Measurements from ENCODE around the gene TLK2. TPM values are rescaled to one million over a fixed set of nuclear protein-coding genes. Genes with fewer than 3 reads are reported as not detected.
"Not testable (repeated sequence)": the region's sequence is repeated elsewhere in the genome, so short reads cannot be mapped to it uniquely, and the experiment has no call there.

The TLK2 gene
- total RNA-seq, 6 experiments from 2014 or later: 29.0 to 40.9 (median 38.6) TPM

DNA sequence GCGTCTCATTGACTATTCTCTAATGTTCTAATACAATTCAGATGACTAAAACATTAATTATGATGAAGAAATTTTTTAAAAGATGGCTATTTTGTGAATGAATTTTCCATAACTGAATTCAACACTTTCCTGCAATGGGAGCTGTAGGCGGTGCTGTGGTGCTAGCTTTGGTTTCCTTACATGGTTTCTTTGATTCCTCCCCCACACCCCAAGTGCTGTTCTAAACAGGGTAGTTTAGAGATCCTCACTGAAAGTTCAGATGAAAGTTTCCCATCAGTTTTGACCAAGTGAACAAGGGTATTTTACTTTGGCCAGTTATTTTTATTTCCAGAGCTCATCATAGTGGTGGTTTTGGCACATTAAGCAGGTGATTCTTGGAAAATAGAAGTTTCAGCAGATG is 122.8 kb downstream of the TLK2 start:
- no peaks in the 10 kb centered on the region for H3K9me3 Mint-ChIP-seq
- no peak overlapping the region for H3K4me3 Mint-ChIP-seq
- no peak for DNase-seq
- H3K4me1 Mint-ChIP-seq (ENCODE audit: low read depth): peaks cover 29% of the 10 kb centered on the region
- peaks cover 50% of the 10 kb centered on the region for H3K36me3 Mint-ChIP-seq (ENCODE audit: low read depth)
- TF ChIP-seq, protein P1, sequence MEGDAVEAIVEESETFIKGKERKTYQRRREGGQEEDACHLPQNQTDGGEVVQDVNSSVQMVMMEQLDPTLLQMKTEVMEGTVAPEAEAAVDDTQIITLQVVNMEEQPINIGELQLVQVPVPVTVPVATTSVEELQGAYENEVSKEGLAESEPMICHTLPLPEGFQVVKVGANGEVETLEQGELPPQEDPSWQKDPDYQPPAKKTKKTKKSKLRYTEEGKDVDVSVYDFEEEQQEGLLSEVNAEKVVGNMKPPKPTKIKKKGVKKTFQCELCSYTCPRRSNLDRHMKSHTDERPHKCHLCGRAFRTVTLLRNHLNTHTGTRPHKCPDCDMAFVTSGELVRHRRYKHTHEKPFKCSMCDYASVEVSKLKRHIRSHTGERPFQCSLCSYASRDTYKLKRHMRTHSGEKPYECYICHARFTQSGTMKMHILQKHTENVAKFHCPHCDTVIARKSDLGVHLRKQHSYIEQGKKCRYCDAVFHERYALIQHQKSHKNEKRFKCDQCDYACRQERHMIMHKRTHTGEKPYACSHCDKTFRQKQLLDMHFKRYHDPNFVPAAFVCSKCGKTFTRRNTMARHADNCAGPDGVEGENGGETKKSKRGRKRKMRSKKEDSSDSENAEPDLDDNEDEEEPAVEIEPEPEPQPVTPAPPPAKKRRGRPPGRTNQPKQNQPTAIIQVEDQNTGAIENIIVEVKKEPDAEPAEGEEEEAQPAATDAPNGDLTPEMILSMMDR (IDR thresholded peaks at IDR 0.05): no peak
- no peak overlapping the region for H3K27ac Mint-ChIP-seq
- no peaks in the 10 kb centered on the region for H3K27me3 Mint-ChIP-seq (ENCODE audit: insufficient read depth)

DNA sequence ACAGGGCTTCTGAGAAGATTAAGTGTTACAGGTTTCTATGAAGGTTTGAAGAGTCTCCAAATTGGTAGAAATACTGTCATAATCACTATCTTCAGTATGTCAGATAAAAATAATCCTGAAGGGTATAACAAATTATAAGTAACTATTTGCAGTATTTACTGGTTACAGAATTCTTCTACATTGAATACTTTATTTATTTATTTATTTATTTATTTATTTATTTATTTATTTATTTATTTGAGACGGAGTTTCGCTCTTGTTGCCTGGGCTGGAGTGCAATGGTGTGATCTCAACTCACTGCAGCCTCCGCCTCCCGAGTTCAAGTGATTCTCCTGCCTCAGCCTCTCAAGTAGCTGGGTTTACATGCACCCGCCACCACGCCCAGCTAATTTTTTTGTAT is 125.2 kb downstream of the TLK2 start:
- H3K4me3 Mint-ChIP-seq; H3K27me3 Mint-ChIP-seq (ENCODE audit: insufficient read depth); H3K4me1 Mint-ChIP-seq (ENCODE audit: low read depth); H3K9me3 Mint-ChIP-seq; DNase-seq; H3K27ac Mint-ChIP-seq: not testable (repeated sequence)
- peaks cover 42% of the 10 kb centered on the region for H3K36me3 Mint-ChIP-seq (ENCODE audit: low read depth)

DNA sequence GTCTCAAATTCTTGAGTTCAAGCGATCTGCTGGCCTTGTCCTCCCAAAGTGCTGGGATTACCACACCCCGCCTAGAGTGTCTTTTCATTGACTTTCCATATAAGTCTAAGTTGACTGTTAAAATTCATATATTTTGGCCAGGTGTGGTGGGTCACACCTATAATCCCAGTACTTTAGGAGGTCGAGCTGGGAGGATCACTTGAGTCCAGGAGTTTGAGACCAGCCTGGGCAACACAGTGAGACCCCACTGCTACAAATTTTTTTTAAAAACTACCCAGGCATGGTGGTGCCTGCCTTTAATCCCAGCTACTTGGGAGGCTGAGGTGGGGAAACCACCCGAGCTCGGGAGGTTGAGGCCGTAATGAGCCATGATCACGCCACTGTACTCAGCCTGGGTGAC is 127.0 kb downstream of the TLK2 start:
- Mint-ChIP-seq H3K27me3 (ENCODE audit: insufficient read depth) (no peaks in the 10 kb centered on the region), H3K4me3 (no peak overlapping the region), H3K27ac (no peak overlapping the region), H3K9me3 (no peaks in the 10 kb centered on the region), H3K36me3 (ENCODE audit: low read depth) (peaks cover 45% of the 10 kb centered on the region), H3K4me1 (ENCODE audit: low read depth) (peaks cover 9% of the 10 kb centered on the region)
- TF ChIP-seq, protein P1 (IDR thresholded peaks at IDR 0.05): no peak
- no peak for DNase-seq

DNA sequence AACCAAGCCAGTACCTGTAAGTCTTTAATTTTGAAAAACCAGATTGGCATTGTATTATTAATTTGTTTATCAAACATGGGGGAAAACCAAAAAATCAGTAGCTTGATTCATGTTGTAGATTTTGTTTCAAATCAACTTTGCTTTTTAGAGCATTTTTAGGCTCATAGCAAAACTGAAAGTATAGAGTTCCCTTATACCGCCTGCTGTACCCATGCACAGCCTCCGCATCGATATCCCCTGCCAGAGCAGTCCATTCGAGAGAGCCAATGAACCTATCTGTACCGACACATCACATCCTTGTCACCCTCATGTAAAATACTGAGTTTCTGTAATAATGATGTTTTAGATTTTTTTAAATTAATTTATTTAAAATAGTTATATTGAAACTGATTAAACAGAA is 132.7 kb downstream of the TLK2 start:
- no peak overlapping the region for H3K4me3 Mint-ChIP-seq
- peaks cover 53% of the 10 kb centered on the region for H3K36me3 Mint-ChIP-seq (ENCODE audit: low read depth)
- H3K4me1 Mint-ChIP-seq (ENCODE audit: low read depth): peaks cover 39% of the 10 kb centered on the region

DNA sequence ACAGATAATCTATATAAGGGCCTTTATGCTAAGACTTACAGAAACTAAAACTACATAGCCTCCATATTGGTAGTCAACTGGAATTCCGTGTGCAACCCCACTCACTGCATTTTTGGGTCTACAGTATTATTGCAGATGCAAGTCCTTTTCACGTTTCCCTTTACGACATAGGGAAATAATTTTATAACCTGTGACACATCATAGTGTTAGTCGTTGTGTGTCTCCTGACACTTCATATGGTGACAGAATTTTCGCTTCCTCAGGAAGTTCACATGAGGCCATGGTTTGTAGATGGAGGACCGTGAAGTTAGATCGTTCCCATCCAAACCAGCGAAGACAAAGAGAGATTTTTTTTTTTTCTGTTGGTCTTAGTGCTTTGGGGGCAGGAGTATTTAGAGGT is 133.1 kb downstream of the TLK2 start:
- Mint-ChIP-seq H3K27ac (no peak overlapping the region; the same call in 1 of the 2 replicates), H3K4me3 (no peak overlapping the region), H3K9me3 (no peaks in the 10 kb centered on the region), H3K4me1 (ENCODE audit: low read depth) (peaks cover 39% of the 10 kb centered on the region), H3K27me3 (ENCODE audit: insufficient read depth) (no peaks in the 10 kb centered on the region; the same call in 1 of the 2 replicates), H3K36me3 (ENCODE audit: low read depth) (peaks cover 51% of the 10 kb centered on the region)
- DNase-seq: no peak
- TF ChIP-seq, protein P1 (IDR thresholded peaks at IDR 0.05): no peak

More for the DNA sequence above, 132.7 kb downstream of the TLK2 start:
- no peaks in the 10 kb centered on the region for H3K9me3 Mint-ChIP-seq
- TF ChIP-seq, protein P1 (IDR thresholded peaks at IDR 0.05): no peak
- H3K27ac Mint-ChIP-seq: no peak overlapping the region
- H3K27me3 Mint-ChIP-seq (ENCODE audit: insufficient read depth): no peaks in the 10 kb centered on the region
- no peak for DNase-seq

DNA sequence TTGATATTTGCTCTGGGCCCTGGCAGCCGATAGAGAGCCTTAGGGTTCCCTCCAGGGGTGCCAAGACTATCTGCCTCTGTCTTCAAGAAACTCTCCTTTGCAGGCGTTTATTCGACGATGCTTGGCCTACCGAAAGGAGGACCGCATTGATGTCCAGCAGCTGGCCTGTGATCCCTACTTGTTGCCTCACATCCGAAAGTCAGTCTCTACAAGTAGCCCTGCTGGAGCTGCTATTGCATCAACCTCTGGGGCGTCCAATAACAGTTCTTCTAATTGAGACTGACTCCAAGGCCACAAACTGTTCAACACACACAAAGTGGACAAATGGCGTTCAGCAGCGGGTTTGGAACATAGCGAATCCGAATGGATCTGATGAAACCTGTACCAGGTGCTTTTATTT is 133.7 kb downstream of the TLK2 start:
- H3K27me3 Mint-ChIP-seq (ENCODE audit: insufficient read depth); H3K4me3 Mint-ChIP-seq; DNase-seq; H3K27ac Mint-ChIP-seq; H3K9me3 Mint-ChIP-seq: not testable (repeated sequence)
- peaks cover 47% of the 10 kb centered on the region for H3K36me3 Mint-ChIP-seq (ENCODE audit: low read depth)
- H3K4me1 Mint-ChIP-seq (ENCODE audit: low read depth): peaks cover 43% of the 10 kb centered on the region

DNA sequence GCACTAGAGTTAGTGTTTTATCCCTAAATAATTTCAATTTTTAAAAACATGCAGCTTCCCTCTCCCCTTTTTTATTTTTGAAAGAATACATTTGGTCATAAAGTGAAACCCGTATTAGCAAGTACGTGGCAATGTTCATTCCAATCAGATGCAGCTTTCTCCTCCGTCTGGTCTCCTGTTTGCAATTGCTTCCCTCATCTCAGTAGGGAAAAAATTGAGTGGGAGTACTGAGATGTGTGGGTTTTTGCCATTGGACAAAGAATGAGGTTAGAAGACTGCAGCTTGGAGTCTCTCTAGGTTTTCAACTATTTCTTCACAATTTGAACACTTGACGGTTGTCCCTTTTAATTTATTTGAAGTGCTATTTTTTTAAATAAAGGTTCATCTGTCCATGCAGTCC is 134.5 kb downstream of the TLK2 start:
- H3K27me3 Mint-ChIP-seq (ENCODE audit: insufficient read depth); H3K9me3 Mint-ChIP-seq; DNase-seq: not testable (repeated sequence)
- peaks cover 51% of the 10 kb centered on the region for H3K4me1 Mint-ChIP-seq (ENCODE audit: low read depth)
- peaks cover 39% of the 10 kb centered on the region for H3K36me3 Mint-ChIP-seq (ENCODE audit: low read depth)
- H3K27ac Mint-ChIP-seq: peak overlapping the region; percentile 73
- peak overlapping the region; percentile 24 for H3K4me3 Mint-ChIP-seq
